Loucy (cell line): ENCODE measurements around the gene MRNIP.

Experiments
- H2AFZ ChIP-seq: fragments of 200-600 bp; sonication (generic); 2 replicates; pipeline ENCODE4 v1.6.0; 2016; ENCODE audit warnings: antibody characterized with exemption, mild to moderate bottlenecking, low read length, moderate library complexity
- H3F3A ChIP-seq: fragments of 200-600 bp; 2 replicates; pipeline ENCODE4 v1.6.0; 2016; ENCODE audit warnings: antibody characterized with exemption, low read depth, mild to moderate bottlenecking
- H3K27me3 ChIP-seq: fragments of 200-600 bp; sonication (generic); 2 replicates; pipeline ENCODE4 v1.6.1; 2014; ENCODE audit warnings: low read length, mild to moderate bottlenecking; ENCODE audit not compliant: insufficient read depth, poor library complexity, severe bottlenecking
- H3K36me3 ChIP-seq: fragments of 200-600 bp; sonication (generic); 2 replicates; pipeline ENCODE4 v1.6.1; 2016; ENCODE audit warnings: low read length; ENCODE audit not compliant: insufficient read depth
- H3K4me1 ChIP-seq: fragments of 200-600 bp; sonication (generic); 2 replicates; pipeline ENCODE4 v1.5.1; 2014; ENCODE audit warnings: low read length, mild to moderate bottlenecking; ENCODE audit not compliant: insufficient read depth, poor library complexity, severe bottlenecking
- H3K4me2 ChIP-seq: fragments of 200-600 bp; sonication (generic); 2 replicates; pipeline ENCODE4 v1.6.0; 2014; ENCODE audit warnings: antibody characterized with exemption, low read length, low read depth, mild to moderate bottlenecking; ENCODE audit not compliant: poor library complexity, severe bottlenecking
- H3K4me3 ChIP-seq: fragments of 200-600 bp; sonication (generic); 2 replicates; pipeline ENCODE4 v1.5.1; 2014; ENCODE audit warnings: low read length, mild to moderate bottlenecking, mixed read lengths; ENCODE audit not compliant: poor library complexity, severe bottlenecking
- H3K79me2 ChIP-seq: fragments of 200-600 bp; sonication (generic); 2 replicates; pipeline ENCODE4 v1.6.1; 2014; ENCODE audit warnings: low read length; ENCODE audit not compliant: insufficient read depth
- H3K9ac ChIP-seq: fragments of 200-600 bp; sonication (generic); 2 replicates; pipeline ENCODE4 v1.6.0; 2014; ENCODE audit warnings: mild to moderate bottlenecking, low read depth, low read length, moderate library complexity; ENCODE audit not compliant: poor library complexity, severe bottlenecking
- H3K9me2 ChIP-seq: fragments of 200-600 bp; sonication (generic); replicated peaks from 2 replicates; pipeline ENCODE4 v1.6.1; 2016; ENCODE audit warnings: low read depth, low read length, mixed read lengths
- H3K9me3 ChIP-seq: fragments of 200-600 bp; sonication (generic); 2 replicates; pipeline ENCODE4 v1.6.1; 2014; ENCODE audit warnings: mild to moderate bottlenecking, antibody characterized with exemption, low read length, low read depth; ENCODE audit not compliant: insufficient read depth
- H4K20me1 ChIP-seq: fragments of 200-600 bp; sonication (generic); 2 replicates; pipeline ENCODE4 v1.6.0; 2014; ENCODE audit warnings: antibody characterized with exemption, low read length, mild to moderate bottlenecking; ENCODE audit not compliant: insufficient read depth, poor library complexity, severe bottlenecking
- EZH2phosphoT487 ChIP-seq: fragments of 200-600 bp; IDR thresholded peaks from 2 replicates; pipeline ENCODE4 v1.6.1; 2018; ENCODE audit warnings: antibody characterized with exemption, mild to moderate bottlenecking, moderate library complexity, borderline replicate concordance
- TF ChIP-seq, protein P1 (sequence below): fragments of 200-600 bp; sonication (generic); conservative IDR thresholded peaks from 2 replicates; pipeline ENCODE4 v1.5.1; 2014; ENCODE audit warnings: mild to moderate bottlenecking, antibody characterized with exemption, low read length

The MRNIP gene

DNA sequence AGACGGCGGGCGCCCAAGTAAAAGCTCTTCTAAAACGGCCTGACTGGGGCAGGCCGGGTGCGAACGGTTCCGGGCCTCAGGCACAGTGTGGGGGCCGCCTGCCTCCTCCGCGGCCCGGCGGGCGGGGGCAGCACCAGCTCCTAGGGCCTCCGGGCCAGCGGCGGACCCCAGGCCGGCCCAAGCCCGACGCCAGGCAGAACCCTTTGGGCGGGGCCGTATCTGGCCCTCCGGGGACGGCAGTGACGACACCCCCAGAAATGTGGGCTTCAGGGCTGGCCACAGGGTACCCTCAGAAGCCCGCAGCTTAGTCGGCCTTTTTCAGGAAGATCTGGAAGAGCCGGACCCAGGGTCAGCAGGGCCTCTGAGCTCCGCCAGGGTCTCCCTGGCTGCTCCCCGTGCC is 60.9 kb downstream of the MRNIP start:
- Histone ChIP-seq H3F3A (no peaks in the 10 kb centered on the region), H2AFZ (no peak overlapping the region), H3K4me2 (no peak overlapping the region), H3K4me3 (no peak overlapping the region), H3K36me3 (peaks cover 6% of the 10 kb centered on the region; the same call in 1 of the 2 replicates), H3K9me3 (no peaks in the 10 kb centered on the region), H4K20me1 (peaks cover 2% of the 10 kb centered on the region), H3K9me2 (no peaks in the 10 kb centered on the region), H3K9ac (no peak overlapping the region), H3K79me2 (no peaks in the 10 kb centered on the region; the same call in 1 of the 2 replicates), H3K4me1 (peaks cover 21% of the 10 kb centered on the region), H3K27me3 (no peaks in the 10 kb centered on the region)
- no peak for TF ChIP-seq EZH2phosphoT487
- TF ChIP-seq, protein P1, sequence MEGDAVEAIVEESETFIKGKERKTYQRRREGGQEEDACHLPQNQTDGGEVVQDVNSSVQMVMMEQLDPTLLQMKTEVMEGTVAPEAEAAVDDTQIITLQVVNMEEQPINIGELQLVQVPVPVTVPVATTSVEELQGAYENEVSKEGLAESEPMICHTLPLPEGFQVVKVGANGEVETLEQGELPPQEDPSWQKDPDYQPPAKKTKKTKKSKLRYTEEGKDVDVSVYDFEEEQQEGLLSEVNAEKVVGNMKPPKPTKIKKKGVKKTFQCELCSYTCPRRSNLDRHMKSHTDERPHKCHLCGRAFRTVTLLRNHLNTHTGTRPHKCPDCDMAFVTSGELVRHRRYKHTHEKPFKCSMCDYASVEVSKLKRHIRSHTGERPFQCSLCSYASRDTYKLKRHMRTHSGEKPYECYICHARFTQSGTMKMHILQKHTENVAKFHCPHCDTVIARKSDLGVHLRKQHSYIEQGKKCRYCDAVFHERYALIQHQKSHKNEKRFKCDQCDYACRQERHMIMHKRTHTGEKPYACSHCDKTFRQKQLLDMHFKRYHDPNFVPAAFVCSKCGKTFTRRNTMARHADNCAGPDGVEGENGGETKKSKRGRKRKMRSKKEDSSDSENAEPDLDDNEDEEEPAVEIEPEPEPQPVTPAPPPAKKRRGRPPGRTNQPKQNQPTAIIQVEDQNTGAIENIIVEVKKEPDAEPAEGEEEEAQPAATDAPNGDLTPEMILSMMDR = no peak

DNA sequence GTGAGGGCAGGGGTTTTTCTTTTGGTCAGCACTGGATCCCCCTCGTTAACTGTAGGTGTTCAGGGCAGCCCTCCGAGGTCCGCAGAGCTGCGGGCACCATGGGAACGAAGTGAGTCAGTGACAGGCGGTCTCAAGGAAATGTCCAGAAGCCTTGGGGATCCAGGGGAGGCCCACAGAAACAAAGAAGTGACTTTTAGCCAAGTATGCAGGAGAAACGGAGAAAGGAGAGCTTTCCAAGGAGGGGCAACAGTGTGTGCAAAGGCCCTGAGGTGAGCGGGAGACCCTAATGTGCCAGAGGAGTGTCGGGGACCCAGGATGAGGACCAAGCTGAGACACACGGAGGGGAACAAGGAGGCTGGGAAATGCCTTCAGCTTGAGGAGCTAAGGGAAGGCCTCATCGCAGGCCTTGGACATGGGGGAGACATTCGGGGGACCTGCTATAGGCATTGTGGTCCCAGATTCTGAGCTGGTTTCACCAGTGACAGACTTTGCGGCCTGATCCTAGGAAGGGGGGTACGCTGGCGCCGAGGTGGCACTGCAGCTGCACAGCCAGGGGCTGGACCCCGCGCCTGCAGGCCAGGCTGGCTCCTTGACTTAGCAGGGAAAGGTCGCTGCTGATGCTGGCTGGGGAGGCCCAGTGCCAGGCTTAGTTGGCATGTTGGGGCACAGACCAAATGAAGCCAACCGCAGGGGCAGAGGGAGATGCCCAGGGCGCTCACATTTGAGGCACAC is 61.6 kb downstream of the MRNIP start:
- H4K20me1 ChIP-seq = no peaks in the 10 kb centered on the region
- H3K36me3 ChIP-seq = peaks cover 6% of the 10 kb centered on the region; the same call in 1 of the 2 replicates
- no peak overlapping the region for H2AFZ ChIP-seq
- H3K4me1 ChIP-seq = peaks cover 21% of the 10 kb centered on the region
- no peaks in the 10 kb centered on the region for H3K27me3 ChIP-seq
- peak overlapping the region; percentile 66 for H3K4me3 ChIP-seq
- H3K9ac ChIP-seq = peak overlapping the region; percentile 64
- H3F3A ChIP-seq = no peaks in the 10 kb centered on the region
- peak overlapping the region; percentile 73 for H3K4me2 ChIP-seq
- H3K79me2 ChIP-seq = no peaks in the 10 kb centered on the region
- H3K9me3 ChIP-seq = no peaks in the 10 kb centered on the region
- H3K9me2 ChIP-seq = no peaks in the 10 kb centered on the region
- TF ChIP-seq EZH2phosphoT487 = no peak
- TF ChIP-seq, protein P1 = no peak

DNA sequence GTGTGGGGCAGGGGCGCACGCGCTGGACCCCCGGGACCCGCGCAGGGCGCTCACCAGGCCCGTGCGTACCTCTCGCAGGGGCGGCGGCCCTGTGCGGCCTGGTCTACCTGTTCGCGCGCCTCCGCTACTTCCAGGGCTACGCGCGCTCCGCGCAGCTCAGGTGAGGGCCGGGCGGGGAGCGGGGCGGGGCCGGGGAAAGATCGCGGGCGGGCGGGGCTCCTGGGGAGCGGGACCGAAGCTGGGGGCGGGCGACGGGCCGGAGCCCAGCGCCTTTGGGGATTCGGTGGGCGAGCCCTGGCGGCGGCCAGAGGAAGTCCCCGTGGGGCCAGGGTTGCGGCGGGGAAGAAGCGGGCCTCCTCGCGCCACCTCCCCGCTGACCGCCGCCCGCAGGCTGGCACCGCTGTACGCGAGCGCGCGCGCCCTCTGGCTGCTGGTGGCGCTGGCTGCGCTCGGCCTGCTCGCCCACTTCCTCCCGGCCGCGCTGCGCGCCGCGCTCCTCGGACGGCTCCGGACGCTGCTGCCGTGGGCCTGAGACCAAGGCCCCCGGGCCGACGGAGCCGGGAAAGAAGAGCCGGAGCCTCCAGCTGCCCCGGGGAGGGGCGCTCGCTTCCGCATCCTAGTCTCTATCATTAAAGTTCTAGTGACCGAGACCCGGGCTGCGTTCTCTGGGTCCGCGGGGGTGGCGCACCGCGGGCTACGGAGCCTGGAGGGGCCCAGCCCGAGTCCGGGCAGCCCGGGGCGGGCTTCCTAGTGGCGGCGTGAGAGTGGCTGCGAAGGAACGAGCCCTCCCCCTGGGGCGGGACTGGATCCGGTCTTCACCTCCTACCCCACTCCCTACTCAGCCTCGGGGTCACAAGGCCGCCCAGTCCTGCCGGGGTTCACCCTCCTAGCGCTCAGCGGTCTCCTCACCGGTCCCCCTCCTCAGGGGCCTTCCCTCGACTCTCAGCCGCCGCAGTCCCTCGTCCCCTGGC is 62.5 kb downstream of the MRNIP start:
- TF ChIP-seq EZH2phosphoT487 = no peak
- TF ChIP-seq, protein P1 = peak; percentile 40
- Histone ChIP-seq H3K4me1 (peaks cover 21% of the 10 kb centered on the region), H4K20me1 (no peaks in the 10 kb centered on the region)

More for the DNA sequence above, 62.5 kb downstream of the MRNIP start:
- peaks cover 6% of the 10 kb centered on the region; the same call in 1 of the 2 replicates for H3K36me3 ChIP-seq
- H3K9me2 ChIP-seq = no peaks in the 10 kb centered on the region
- no peaks in the 10 kb centered on the region for H3K27me3 ChIP-seq
- H3K4me3 ChIP-seq = peak overlapping the region; percentile 66
- H3K79me2 ChIP-seq = no peaks in the 10 kb centered on the region
- no peak overlapping the region for H2AFZ ChIP-seq
- no peaks in the 10 kb centered on the region for H3F3A ChIP-seq
- no peaks in the 10 kb centered on the region for H3K9me3 ChIP-seq
- H3K4me2 ChIP-seq = peak overlapping the region; percentile 83
- peak overlapping the region; percentile 64 for H3K9ac ChIP-seq
